DMS53 treated with DMSO at 0.1 percent for 48 hours (cell line): ENCODE results near the gene MYO1F.
"Not testable (repeated sequence)": the region's sequence is repeated elsewhere in the genome, so short reads cannot be mapped to it uniquely, and the experiment has no call there.

ENCODE experiments used
- DNase-seq: peaks from one replicate; lab custom pipeline; 2025; ENCODE audit not compliant: unreplicated experiment; lab: John Stamatoyannopoulos, UW

The MYO1F gene

GRCh38 chr19:8567522-8568172 is 9.6 kb downstream of the MYO1F start:
- DNase-seq = no peak

DNA sequence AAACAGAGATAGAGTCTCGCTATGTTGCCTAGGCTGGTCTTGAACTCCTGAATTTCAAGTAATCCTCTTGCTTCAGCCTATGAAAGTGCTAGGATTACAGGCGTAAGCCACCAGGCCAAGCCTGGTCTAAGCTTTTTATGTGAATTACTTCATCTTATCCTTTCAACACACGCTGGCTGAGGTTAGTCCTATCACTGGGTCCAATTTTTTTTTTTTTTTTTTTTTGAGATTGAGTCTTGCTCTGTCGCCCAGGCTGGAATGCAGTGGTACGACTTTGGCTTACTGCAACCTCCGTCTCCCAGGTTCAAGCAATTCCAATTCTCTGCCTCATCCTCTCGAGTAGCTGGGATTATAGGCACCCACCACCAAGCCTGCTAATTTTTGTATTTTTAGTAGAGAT is 10.4 kb downstream of the MYO1F start:
- no peak for DNase-seq

- DNase-seq = not testable (repeated sequence)
These were observed 12.4 kb downstream of the MYO1F start for GRCh38 chr19:8564866-8565265.

DNA sequence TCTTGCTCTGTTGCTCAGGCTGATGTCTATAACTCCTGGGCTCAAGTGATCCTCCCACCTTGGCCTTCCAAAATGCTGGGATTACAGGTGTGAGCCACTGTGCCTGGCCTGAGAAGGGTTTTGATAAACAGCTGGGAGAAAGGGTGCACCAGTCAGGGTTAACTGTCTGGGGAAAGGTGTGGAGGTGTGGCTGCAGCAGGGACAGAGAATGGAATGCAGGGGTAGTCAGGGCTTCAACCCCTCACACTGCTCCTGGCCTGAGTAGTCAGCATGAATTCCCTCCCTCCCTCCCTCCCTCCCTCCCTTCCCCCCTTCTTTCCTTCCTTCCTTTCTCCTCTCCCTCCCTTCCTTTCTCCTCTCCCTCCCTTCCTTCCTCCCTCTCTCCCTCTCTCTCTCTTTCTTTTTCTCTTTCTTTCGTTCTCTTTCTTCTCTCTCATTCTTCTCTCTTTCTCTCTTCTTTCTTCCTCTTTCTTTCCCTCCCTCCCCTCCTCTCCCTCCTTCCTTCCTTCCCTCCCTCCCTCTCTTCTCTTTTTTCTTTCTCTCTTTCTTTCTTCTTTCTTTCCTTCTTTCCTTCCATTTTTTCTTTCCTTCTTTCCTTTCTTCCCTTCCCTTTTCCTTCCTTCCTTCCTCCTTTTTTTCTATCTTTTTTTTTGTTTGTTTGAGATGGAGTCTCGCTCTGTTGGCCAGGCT is 16.0 kb downstream of the MYO1F start:
- DNase-seq = no peak

GRCh38 chr19:8558325-8558724 is 18.9 kb downstream of the MYO1F start:
- no peak for DNase-seq

DNA sequence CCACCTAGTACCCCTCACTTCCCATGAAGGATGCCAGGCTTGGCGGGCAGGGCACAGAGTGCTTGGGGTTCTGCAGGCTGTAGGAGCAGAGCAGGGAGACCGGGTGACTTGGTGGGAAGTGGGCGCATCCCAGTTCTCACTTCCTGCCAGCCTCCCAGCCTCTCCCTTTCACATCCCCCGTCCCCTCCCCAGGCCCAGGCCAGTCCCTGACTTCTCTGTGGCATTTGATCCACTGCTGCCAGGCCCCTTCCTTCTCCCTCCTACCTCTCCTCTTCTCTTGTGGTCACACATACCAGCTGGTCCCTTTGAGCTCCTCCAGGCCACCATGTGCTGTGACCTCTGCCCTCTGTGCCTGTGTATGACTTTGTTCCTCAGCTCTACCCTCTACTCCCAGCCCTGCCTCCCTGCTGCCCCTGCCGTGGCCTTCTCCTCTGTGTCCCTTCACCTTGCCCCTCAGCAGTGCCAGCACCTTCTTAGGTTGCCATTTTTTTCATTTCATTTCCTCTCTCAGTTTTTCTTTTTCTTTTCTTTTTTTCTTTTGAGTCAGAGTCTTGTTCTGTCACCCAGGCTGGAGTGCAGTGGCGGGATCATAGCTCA is 19.5 kb downstream of the MYO1F start:
- DNase-seq = no peak

DNA sequence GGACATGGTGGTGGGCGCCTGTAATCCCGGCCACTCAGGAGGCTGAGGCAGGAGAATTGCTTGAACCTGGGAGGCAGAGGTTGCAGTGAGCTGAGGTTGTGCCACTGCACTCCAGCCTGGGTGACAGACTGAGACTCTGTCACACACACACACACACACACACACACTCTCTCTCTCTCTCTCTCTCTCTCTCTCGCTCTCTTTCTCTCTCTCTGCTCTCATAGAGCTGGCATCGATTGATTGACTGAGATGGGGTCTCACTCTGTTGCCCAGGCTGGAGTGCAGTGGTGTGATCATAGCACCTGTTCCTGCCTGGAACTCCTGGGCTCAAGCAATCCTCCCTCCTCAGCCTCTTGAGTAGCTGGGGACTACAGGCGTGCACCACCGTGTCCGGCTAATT is 23.5 kb downstream of the MYO1F start:
- DNase-seq = not testable (repeated sequence)

- no peak for DNase-seq
These were observed 24.4 kb downstream of the MYO1F start for GRCh38 chr19:8552810-8553209.

DNA sequence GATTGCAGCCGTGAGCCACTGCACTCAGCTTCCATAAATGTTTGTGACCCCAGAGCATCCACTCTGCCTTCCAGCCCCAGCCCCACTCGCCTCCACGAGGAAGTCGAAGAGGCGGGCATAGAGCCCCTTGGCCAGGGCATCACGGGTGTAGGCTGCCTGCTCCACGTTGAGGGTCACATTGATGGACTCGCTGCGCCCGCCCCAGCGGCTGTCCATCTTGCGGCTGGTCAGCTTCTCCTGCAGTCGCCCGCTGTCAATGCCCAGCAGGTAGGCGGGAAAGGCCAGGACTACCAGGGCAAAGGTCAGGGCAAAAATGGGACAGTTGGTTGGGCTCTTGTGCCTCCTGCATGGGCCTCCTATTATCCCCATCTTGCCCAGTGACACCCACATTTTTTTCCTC is 27.2 kb downstream of the MYO1F start:
- no peak for DNase-seq

DNA sequence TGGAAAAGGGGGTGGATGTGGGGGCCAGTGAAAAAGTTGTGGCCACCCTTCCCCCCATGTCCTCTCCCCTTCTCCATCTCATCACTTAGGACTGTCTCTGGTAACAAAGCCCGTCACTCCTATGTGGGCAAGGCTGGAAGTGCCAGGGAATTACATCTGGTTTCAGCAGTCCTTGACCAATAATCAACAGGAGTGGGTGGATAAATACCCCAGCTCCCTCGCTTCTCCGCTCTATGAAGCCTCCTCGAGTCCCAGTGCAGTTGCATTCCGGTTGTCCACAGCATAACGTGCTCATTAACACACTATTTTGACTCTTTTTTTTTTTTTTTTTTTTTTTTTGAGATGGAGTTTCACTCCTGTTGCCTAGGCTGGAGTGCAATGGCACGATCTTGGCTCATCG is 31.5 kb downstream of the MYO1F start:
- DNase-seq = no peak

DNA sequence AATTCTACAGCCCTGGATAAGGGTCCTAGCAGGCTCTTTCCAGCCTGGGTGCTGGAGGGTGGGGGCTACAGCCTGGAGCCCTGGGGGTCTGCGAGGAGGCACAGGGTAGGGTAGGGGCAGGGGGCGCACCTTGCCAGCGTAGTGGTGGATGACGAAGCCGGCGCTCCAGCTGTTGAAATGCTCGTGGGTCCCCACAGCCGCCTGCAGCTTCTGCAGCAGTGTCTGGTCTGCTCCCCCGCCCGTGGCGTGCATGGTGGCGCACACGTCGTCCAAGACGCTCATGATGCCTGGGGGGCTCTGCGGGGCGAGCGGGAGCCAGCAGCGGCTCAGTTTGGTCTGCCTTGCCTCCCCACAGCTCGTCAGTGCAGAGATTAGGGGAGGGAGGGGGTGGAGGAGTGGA is 33.1 kb downstream of the MYO1F start:
- DNase-seq = no peak

- DNase-seq = no peak
These were observed 37.6 kb downstream of the MYO1F start for GRCh38 chr19:8539621-8540149.

DNA sequence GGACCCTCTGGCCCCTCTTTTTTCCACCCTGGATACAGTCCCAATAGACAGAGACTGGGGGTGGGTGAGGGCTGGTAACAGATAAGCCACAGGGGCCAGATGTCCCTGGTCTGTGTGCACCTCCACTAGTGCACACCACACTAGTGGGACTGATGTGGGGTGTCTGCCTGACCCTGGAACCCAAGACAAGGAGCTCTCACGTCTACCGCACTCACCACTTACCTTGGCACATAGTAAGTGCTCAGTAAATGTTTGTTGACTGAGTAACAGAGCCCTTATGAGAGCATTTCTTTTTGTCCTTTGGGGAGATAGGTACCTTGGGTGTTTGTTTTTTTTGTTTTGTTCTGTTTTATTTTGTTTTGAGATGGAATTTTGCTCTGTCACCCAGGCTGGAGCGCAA is 40.1 kb downstream of the MYO1F start:
- no peak for DNase-seq

DNA sequence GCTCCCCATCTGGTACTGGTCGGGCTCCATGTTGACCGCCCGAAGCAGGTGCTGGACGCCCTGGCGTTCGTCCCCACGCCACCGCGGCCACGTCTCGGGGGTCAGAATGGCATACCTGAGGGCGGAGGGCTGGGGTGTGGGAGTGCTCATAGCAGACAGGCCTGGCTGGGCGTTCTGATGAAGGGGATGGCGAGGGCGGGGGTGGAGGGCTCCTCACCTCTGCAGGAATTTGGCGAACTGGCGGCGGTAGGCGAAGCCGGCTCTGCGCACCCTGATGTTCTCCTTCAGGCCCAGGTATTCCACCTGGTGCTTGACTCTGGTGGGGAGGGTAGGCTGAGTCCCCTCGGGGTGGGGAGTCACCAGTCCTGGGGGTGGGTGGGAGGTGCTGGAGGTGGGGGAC is 41.0 kb downstream of the MYO1F start:
- no peak for DNase-seq

GRCh38 chr19:8532225-8532624 is 45.0 kb downstream of the MYO1F start:
- no peak for DNase-seq

GRCh38 chr19:8531470-8531869 is 45.8 kb downstream of the MYO1F start:
- DNase-seq = no peak

DNA sequence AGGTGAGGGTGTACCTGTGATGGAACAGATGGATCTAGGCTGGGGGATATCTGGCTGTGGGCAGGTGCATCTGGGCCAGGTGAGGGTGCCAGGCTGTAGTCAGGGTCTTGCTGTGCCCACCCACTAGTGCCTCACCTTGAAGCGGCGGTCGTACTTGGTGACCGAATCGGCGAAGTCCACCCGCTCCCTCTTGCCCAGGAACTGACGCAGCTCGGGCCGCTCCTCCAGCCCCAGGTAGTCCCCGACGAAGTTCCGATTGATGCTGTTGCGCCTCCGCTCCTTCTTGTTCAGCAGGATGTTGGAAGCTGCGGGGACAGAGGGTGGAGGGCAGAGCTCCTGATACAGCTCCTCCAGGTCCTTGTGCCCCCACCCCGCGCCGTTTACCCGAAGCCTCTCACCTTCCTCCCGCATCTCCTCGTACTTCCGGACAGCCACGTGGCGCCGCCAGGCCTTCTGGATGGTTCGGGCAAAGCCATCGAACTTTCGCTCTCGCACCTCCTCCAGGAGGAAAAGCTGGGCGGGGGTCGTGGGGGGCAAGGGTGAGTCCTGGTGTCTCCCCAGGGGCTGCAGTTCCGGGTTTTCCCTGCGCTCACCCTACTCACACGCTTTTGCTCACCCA is 47.1 kb downstream of the MYO1F start:
- no peak for DNase-seq

GRCh38 chr19:8529369-8530006 is 47.8 kb downstream of the MYO1F start:
- DNase-seq = no peak

DNA sequence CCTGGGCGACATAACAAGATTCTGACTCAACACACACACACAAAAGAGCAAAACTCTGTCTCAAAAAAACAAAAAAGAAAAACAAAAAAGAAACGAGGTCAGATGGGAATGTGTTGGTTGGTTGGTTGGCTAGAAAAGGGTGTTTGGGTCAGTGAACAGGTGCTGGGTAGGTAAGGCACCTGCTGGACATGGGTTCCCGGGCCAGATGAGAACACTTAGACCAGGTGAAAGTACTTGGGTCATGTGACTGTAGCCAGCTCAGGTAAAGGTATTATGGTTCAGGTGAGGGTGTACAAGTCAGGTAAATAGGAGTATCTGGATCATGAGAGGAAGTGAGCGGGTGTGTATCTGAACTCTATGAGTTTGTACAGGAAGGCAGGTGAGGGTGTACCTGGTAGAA is 48.7 kb downstream of the MYO1F start:
- no peak for DNase-seq

DNA sequence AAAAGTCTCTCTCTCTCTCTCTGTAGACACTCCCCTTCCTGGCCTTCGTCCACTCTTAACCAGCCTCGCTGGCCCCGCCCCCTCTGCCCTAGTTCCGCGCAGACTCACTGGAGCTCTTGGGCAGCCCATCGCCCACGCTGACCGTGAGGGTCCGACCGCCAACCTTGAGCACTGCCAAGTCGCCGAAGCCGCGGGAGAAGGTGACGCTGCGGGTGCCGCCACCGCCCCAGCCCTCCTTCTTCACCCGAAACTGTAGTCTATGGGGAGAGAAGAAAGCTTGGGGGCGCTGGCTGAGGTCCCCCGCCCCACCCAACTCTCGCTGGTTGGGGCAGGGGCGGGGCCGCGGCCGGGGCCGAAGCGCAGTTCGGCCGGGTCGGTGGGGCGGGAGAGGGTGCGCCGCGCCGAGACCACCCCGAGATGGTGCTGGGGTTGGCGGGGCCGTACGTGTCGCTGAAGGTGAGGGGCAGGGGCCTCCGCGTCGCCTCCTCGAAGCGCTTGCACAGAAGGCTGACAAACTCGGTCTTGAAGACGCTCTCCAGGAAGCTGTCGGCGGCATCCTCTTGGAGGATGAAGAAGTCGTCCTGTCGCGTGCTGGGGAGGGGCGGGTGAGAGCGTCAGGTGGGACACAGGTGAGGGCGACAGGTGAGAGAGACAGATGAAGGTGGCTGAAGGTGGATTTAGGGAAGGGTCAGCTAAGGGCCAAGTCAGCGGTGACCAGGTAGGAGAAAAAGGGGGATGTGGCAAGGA is 50.7 kb downstream of the MYO1F start:
- no peak for DNase-seq

DNA sequence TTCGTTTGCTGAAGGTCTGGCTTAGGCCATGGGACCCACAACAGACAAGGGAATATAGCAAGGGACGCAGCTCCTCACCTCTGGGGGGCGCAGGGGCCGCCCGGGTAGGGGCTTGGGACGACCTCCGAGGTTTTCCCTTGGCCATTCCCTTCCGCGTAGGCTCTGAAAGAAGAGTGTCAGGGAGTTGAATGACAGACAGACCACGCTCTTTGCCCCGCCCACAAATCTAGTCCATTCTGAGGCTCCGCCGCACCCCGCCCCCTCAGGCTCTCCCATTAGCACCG is 51.9 kb downstream of the MYO1F start:
- no peak for DNase-seq
